HUES48 (cell line): ENCODE results near the gene ACACB.

Experiments used
- H3K27ac ChIP-seq: one replicate; pipeline ENCODE4 v1.7.0; 2013; ENCODE audit warnings: low read depth, low read length, inconsistent platforms
- H3K27me3 ChIP-seq: 2 replicates; pipeline ENCODE4 v1.6.1; 2013; ENCODE audit warnings: mild to moderate bottlenecking, low read length; ENCODE audit not compliant: control insufficient read depth, insufficient read depth
- H3K36me3 ChIP-seq: 2 replicates; pipeline ENCODE4 v1.6.1; 2013; ENCODE audit warnings: low read length; ENCODE audit not compliant: control insufficient read depth, insufficient read depth
- H3K4me1 ChIP-seq: 2 replicates; pipeline ENCODE4 v1.6.1; 2013; ENCODE audit warnings: mild to moderate bottlenecking, low read length; ENCODE audit not compliant: control insufficient read depth, insufficient read depth
- H3K4me3 ChIP-seq: 2 replicates; pipeline ENCODE4 v1.5.1; 2013; ENCODE audit warnings: mild to moderate bottlenecking, low read depth, low read length
- H3K9ac ChIP-seq: 2 replicates; pipeline ENCODE4 v1.6.1; 2013; ENCODE audit warnings: mild to moderate bottlenecking, low read depth, low read length, moderate library complexity
- H3K9me3 ChIP-seq: 2 replicates; pipeline ENCODE4 v1.6.1; 2013; ENCODE audit warnings: low read length; ENCODE audit not compliant: control insufficient read depth, insufficient read depth

Gene ACACB

DNA sequence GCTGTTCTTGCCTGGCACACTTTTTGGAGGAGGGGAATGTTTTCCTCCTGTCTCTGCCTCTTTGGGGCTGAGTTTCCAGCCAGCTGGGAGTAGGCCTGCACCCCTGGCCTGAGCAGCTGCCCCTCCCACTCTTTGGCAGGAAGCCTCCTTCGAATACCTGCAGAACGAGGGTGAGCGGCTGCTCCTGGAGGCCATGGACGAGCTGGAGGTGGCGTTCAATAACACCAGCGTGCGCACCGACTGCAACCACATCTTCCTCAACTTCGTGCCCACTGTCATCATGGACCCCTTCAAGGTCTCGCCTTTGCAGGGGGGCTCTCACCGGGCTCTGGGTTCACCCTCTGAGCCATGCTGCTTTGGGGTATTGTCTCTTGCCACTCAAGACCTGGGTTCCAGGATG is 123.3 kb downstream of the ACACB start:
- H3K9ac ChIP-seq, result no peak overlapping the region
- no peak overlapping the region for H3K27ac ChIP-seq
- H3K27me3 ChIP-seq, result no peaks in the 10 kb centered on the region
- no peaks in the 10 kb centered on the region for H3K9me3 ChIP-seq
- H3K4me3 ChIP-seq, result no peak overlapping the region
- H3K36me3 ChIP-seq, result peaks cover 33% of the 10 kb centered on the region
- H3K4me1 ChIP-seq, result no peaks in the 10 kb centered on the region

DNA sequence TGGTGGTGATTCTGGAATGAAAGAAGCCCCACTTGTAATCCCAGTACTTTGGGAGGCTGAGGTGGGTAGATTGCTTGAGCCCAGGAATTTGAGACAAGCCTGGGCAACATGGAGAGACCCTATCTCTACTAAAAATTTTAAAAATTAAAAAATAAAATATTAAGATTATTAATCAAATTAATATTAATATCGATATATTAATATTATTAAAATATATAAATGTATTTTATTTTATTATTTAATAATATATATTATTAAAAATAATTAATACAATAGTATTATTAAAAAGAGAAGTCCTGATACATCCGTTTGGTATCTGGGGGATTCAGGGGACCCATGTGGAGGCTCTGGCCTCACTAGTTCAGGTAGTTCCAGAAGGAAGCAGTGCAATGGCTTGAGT is 124.0 kb downstream of the ACACB start:
- no peaks in the 10 kb centered on the region for H3K27me3 ChIP-seq
- H3K4me1 ChIP-seq, result no peaks in the 10 kb centered on the region
- H3K9me3 ChIP-seq, result no peaks in the 10 kb centered on the region
- no peak overlapping the region for H3K4me3 ChIP-seq
- H3K36me3 ChIP-seq, result peaks cover 33% of the 10 kb centered on the region
- no peak overlapping the region for H3K27ac ChIP-seq
- no peak overlapping the region for H3K9ac ChIP-seq

DNA sequence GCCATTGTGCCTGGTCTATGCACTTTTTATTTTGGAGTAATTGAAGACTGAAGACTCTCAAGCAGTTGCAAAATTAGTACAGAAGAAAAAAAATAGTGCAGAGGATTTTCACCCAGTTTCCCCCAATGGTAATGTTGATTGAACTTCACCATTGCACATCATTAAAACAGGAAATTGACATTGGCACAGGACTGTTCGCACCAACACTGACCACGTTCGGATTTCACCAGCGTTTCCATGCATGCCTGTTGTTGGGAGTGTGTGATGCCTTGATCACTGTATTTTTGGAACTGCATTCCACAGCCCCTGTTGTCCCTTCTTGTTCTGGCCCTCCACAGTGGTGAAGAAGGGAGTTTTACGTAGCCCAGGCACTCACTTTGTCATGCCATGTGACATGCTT is 125.5 kb downstream of the ACACB start:
- H3K27me3 ChIP-seq, result no peaks in the 10 kb centered on the region
- H3K4me3 ChIP-seq, result no peak overlapping the region
- H3K9me3 ChIP-seq, result no peaks in the 10 kb centered on the region
- H3K36me3 ChIP-seq, result peaks cover 38% of the 10 kb centered on the region
- H3K27ac ChIP-seq, result no peak overlapping the region
- no peaks in the 10 kb centered on the region for H3K4me1 ChIP-seq
- no peak overlapping the region for H3K9ac ChIP-seq

DNA sequence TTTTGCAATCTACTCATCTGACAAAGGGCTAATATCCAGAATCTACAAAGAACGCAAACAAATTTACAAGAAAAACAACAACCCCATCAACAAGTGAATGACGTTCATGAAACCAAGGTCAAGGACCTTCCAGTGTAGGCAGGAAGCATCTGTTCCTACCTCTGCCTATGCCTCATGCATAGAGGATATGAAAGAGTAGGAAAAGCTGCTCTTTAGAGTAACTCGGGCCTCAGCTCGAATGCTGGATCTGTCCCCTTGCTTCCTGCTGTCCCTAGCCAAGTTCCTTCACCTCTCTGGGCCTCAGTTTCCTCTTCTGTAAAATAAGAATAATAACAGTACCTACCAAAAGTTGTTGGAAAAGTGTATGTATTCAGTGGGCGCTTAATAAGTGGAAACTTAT is 127.7 kb downstream of the ACACB start:
- no peak overlapping the region for H3K27ac ChIP-seq
- H3K27me3 ChIP-seq, result no peaks in the 10 kb centered on the region
- H3K36me3 ChIP-seq, result peaks cover 33% of the 10 kb centered on the region

GRCh38 chr12:109246221-109246620 is 129.8 kb downstream of the ACACB start:
- Histone ChIP-seq H3K4me1 (no peaks in the 10 kb centered on the region), H3K27me3 (no peaks in the 10 kb centered on the region), H3K9me3 (no peaks in the 10 kb centered on the region), H3K27ac (no peak overlapping the region), H3K4me3 (no peak overlapping the region), H3K9ac (no peak overlapping the region), H3K36me3 (peaks cover 28% of the 10 kb centered on the region)

More for the DNA sequence above, 127.7 kb downstream of the ACACB start:
- Histone ChIP-seq H3K9me3 (no peaks in the 10 kb centered on the region), H3K4me3 (no peak overlapping the region), H3K4me1 (no peaks in the 10 kb centered on the region), H3K9ac (no peak overlapping the region)

- Histone ChIP-seq H3K4me1 (no peaks in the 10 kb centered on the region), H3K4me3 (no peak overlapping the region), H3K27ac (no peak overlapping the region), H3K9me3 (no peaks in the 10 kb centered on the region), H3K36me3 (peaks cover 11% of the 10 kb centered on the region), H3K27me3 (no peaks in the 10 kb centered on the region), H3K9ac (no peak overlapping the region)
Measured at GRCh38 chr12:109247831-109248654, 131.7 kb downstream of the ACACB start.

DNA sequence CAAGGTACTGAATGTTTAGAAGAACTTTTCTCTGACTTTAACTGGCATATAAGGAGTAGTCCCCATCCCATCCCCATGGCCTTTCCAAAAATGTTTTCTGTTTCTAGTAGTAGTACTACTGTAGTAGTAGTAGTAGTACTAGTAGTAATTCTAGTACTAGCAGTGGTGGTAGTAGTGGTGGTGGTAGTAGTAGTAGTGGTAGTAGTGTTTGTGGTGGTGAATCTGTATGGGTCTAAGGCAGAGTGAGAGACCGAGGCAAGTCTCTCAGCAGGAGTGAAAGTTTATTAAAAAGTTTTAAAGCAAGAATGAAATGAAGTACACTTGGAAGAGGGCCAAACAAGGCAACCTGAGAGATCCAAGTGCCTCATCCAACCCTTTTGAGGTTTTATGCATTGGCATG is 134.1 kb downstream of the ACACB start:
- H3K27ac ChIP-seq, result no peak overlapping the region
- 0 out of 2 replicates have a peak, but pooled peaks cover 5% of the 10 kb centered on the region for H3K9me3 ChIP-seq
- no peak overlapping the region for H3K9ac ChIP-seq
- no peaks in the 10 kb centered on the region for H3K4me1 ChIP-seq
- peaks cover 7% of the 10 kb centered on the region; the same call in 1 of the 2 replicates for H3K36me3 ChIP-seq
- no peaks in the 10 kb centered on the region for H3K27me3 ChIP-seq
- no peak overlapping the region for H3K4me3 ChIP-seq

DNA sequence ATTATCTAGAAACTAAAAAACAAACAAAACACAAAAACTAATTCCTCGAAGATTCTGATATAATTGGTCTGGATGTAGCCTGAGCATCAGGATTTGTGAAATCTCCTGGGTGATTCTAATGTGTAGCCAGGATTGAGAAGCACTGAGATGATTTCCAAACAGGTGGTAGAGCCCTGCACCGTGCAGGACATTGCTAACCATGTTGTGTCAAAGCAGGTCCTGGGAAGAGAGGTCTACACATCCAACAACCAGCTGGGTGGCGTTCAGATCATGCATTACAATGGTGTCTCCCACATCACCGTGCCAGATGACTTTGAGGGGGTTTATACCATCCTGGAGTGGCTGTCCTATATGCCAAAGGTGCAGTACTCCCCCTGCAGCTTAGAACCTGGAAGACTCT is 136.4 kb downstream of the ACACB start:
- Histone ChIP-seq H3K4me3 (no peak overlapping the region), H3K9me3 (0 out of 2 replicates have a peak, but pooled peaks cover 5% of the 10 kb centered on the region), H3K36me3 (0 out of 2 replicates have a peak, but pooled peaks cover 2% of the 10 kb centered on the region), H3K9ac (no peak overlapping the region), H3K27ac (no peak overlapping the region), H3K27me3 (no peaks in the 10 kb centered on the region), H3K4me1 (no peaks in the 10 kb centered on the region)

GRCh38 chr12:109253913-109254544 is 137.6 kb downstream of the ACACB start:
- no peak overlapping the region for H3K4me3 ChIP-seq
- 0 out of 2 replicates have a peak, but pooled peaks cover 2% of the 10 kb centered on the region for H3K36me3 ChIP-seq
- H3K9me3 ChIP-seq, result 0 out of 2 replicates have a peak, but pooled peaks cover 5% of the 10 kb centered on the region
- H3K27ac ChIP-seq, result no peak overlapping the region
- H3K27me3 ChIP-seq, result no peaks in the 10 kb centered on the region
- no peaks in the 10 kb centered on the region for H3K4me1 ChIP-seq
- H3K9ac ChIP-seq, result no peak overlapping the region

DNA sequence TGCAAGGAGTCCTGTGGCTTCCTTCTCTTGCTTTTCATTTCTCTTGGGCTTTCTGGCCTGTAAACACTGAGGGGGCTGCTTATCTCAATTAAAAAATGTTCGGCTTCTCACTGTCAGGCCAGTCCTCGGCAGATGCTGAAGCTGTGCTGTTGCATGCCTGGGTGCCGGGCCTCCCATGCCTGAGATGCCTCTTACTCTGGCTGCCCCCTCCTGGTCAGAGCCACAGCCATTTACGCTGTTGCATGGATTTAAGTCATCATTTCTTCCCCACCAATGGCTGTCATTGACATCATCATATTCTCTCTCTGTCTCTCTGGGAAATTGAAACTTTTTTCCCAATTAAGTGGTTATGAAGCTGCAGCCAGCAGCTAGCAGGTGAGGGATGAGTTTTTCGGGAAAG is 139.0 kb downstream of the ACACB start:
- 0 out of 2 replicates have a peak, but pooled peaks cover 5% of the 10 kb centered on the region for H3K9me3 ChIP-seq
- no peaks in the 10 kb centered on the region; the same call in 1 of the 2 replicates for H3K4me1 ChIP-seq
- H3K27ac ChIP-seq, result no peak overlapping the region
- H3K9ac ChIP-seq, result no peak overlapping the region
- 0 out of 2 replicates have a peak, but pooled peaks cover 2% of the 10 kb centered on the region for H3K36me3 ChIP-seq
- no peak overlapping the region for H3K4me3 ChIP-seq
- no peaks in the 10 kb centered on the region for H3K27me3 ChIP-seq

GRCh38 chr12:109256011-109256410 is 139.6 kb downstream of the ACACB start:
- Histone ChIP-seq H3K4me3 (no peak overlapping the region), H3K27me3 (no peaks in the 10 kb centered on the region), H3K9ac (no peak overlapping the region), H3K4me1 (peaks cover 6% of the 10 kb centered on the region), H3K36me3 (0 out of 2 replicates have a peak, but pooled peaks cover 2% of the 10 kb centered on the region), H3K9me3 (0 out of 2 replicates have a peak, but pooled peaks cover 5% of the 10 kb centered on the region), H3K27ac (no peak overlapping the region)
